BE2C (cell line): ENCODE measurements around the gene PP2D1.
"Not testable (repeated sequence)": the region's sequence is repeated elsewhere in the genome, so short reads cannot be mapped to it uniquely, and the experiment has no call there.

Experiments
- DNase-seq: peaks from one replicate; pipeline ENCODE4 v3.0.0-alpha.2; 2020
- H3K27me3 ChIP-seq: fragments of 250-450 bp; sonication (Bioruptor Pico); 2 replicates; pipeline ENCODE4 v1.5.1; 2020; ENCODE audit warnings: mild to moderate bottlenecking
- H3K36me3 ChIP-seq: fragments of 250-450 bp; sonication (Bioruptor Pico); 2 replicates; pipeline ENCODE4 v1.5.1; 2020; ENCODE audit warnings: mild to moderate bottlenecking
- H3K4me1 ChIP-seq: fragments of 250-450 bp; sonication (Bioruptor Pico); 2 replicates; pipeline ENCODE4 v1.5.1; 2020
- H3K4me3 ChIP-seq: 2 replicates; pipeline ENCODE4 v1.5.1; 2011; ENCODE audit warnings: low read depth, low read length
- H3K9me3 ChIP-seq: fragments of 250-450 bp; sonication (Bioruptor Pico); 2 replicates; pipeline ENCODE4 v1.5.1; 2020
- CTCF ChIP-seq: IDR thresholded peaks from 2 replicates; pipeline ENCODE4 v1.5.1; 2012; ENCODE audit warnings: mild to moderate bottlenecking, low read depth, low read length

PP2D1 gene

GRCh38 chr3:20047976-20048883 is 36.2 kb upstream of the PP2D1 start:
- TF ChIP-seq CTCF = no peak
- Histone ChIP-seq H3K4me1 (no peaks in the 10 kb centered on the region; the same call in 1 of the 2 replicates), H3K4me3 (no peak overlapping the region), H3K27me3 (no peaks in the 10 kb centered on the region), H3K36me3 (no peaks in the 10 kb centered on the region), H3K9me3 (no peaks in the 10 kb centered on the region)
- no peak for DNase-seq

GRCh38 chr3:20047341-20047779 is 35.3 kb upstream of the PP2D1 start:
- no peaks in the 10 kb centered on the region; the same call in 1 of the 2 replicates for H3K4me1 ChIP-seq
- H3K36me3 ChIP-seq = no peaks in the 10 kb centered on the region
- TF ChIP-seq CTCF = no peak
- H3K27me3 ChIP-seq = no peaks in the 10 kb centered on the region
- no peak overlapping the region for H3K4me3 ChIP-seq
- no peaks in the 10 kb centered on the region for H3K9me3 ChIP-seq
- no peak for DNase-seq

- H3K36me3 ChIP-seq = no peaks in the 10 kb centered on the region
- H3K4me3 ChIP-seq = no peak overlapping the region
- no peaks in the 10 kb centered on the region; the same call in 1 of the 2 replicates for H3K4me1 ChIP-seq
- DNase-seq = no peak
- H3K9me3 ChIP-seq = no peaks in the 10 kb centered on the region
- H3K27me3 ChIP-seq = no peaks in the 10 kb centered on the region
- no peak for TF ChIP-seq CTCF
These were observed 34.5 kb upstream of the PP2D1 start for GRCh38 chr3:20046556-20046955.

DNA sequence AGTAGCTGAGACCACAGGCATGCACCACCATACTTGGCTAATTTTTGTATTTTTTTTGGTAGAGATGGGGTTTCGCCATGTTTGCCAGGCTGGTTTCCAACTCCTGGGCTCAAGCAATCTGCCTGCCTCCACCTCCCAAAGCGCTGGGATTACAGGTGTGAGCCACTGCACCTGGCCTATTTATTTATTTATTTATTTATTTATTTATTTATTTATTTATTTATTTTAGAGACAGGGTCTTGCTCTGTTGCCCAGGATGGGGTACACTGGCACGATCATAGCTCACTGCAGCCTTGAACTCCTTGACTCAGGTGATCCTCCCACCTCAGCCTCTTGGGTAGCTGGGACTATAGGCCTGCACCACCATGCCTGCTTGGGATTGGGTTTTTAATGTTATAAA is 33.1 kb upstream of the PP2D1 start:
- not testable (repeated sequence) for H3K36me3 ChIP-seq, H3K9me3 ChIP-seq, DNase-seq, H3K27me3 ChIP-seq, H3K4me1 ChIP-seq, H3K4me3 ChIP-seq

GRCh38 chr3:20043825-20044224 is 31.8 kb upstream of the PP2D1 start:
- DNase-seq = no peak
- TF ChIP-seq CTCF = no peak
- Histone ChIP-seq H3K4me3 (no peak overlapping the region), H3K9me3 (no peaks in the 10 kb centered on the region), H3K27me3 (no peaks in the 10 kb centered on the region), H3K36me3 (no peaks in the 10 kb centered on the region), H3K4me1 (no peaks in the 10 kb centered on the region; the same call in 1 of the 2 replicates)

DNA sequence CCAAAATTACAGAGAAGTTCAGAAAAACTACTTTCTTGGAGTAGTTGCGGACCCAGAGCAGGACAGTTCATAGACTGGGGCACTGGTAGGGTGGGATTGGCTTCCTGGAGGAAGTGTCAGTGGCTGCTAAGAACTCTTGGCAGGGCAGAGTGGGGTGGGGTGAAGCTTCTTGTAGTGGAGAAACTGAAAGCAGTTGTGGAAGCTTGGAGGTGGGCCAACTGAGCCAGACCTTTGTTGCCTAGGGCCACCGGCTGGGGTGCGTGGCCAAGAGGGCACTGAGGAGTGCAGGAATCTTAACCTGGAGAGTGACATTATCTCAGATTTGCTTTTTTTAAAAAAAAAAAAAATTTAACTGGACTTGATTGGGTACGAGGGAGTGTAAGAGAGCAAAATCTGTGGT is 31.3 kb upstream of the PP2D1 start:
- Histone ChIP-seq H3K27me3 (no peaks in the 10 kb centered on the region), H3K36me3 (no peaks in the 10 kb centered on the region), H3K9me3 (no peaks in the 10 kb centered on the region), H3K4me1 (no peaks in the 10 kb centered on the region; the same call in 1 of the 2 replicates), H3K4me3 (no peak overlapping the region)
- TF ChIP-seq CTCF = no peak
- DNase-seq = peak; percentile 24
